ENCODE data around the gene TGDS.
A peak's percentile ranks its signal among the peaks of the same experiment; 100 is the strongest.
"Not testable (repeated sequence)": the region's sequence is repeated elsewhere in the genome, so short reads cannot be mapped to it uniquely, and the experiment has no call there.

TGDS gene

DNA sequence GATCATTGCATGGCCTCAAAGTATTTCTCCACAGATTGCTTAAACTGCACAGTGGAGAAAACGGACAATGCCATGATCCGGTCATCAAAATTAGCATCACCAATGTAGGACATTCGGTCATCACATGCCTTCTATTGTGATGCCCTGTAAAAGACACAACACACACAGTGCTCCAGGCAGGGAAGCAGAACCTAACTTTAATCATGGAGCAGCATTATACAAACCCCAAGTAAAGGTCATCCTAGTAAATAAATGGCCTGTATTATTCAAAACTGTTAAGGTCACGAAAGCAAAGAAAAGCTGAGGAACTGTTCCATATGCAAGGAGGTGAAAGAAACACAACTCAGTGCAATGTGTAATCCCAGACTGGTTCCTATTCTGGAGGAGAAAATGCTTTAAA is 42.2 kb downstream of the TGDS start:
- no peak for DNase-seq (ENCODE audit: low read depth in 2 of 2)

DNA sequence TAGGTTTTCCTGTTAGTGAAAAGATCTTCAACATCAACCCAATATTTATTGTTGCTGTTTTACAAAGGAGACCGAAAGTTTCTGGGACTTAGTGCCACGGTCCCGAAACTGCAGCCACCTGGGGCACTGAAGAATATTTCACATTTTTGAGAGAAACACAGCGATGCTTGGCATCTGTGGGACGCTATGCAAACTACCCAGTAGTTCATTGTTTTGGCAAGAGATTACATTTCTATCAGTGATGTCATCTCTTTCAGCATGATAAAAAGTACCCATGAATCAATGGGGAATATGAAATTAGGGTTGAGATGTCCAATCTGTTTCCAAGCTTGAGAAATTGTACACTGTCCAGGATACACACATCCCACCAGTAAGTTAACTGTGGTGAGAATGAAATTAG is 43.9 kb downstream of the TGDS start:
- no peak for DNase-seq (ENCODE audit: low read depth in 2 of 2)

DNA sequence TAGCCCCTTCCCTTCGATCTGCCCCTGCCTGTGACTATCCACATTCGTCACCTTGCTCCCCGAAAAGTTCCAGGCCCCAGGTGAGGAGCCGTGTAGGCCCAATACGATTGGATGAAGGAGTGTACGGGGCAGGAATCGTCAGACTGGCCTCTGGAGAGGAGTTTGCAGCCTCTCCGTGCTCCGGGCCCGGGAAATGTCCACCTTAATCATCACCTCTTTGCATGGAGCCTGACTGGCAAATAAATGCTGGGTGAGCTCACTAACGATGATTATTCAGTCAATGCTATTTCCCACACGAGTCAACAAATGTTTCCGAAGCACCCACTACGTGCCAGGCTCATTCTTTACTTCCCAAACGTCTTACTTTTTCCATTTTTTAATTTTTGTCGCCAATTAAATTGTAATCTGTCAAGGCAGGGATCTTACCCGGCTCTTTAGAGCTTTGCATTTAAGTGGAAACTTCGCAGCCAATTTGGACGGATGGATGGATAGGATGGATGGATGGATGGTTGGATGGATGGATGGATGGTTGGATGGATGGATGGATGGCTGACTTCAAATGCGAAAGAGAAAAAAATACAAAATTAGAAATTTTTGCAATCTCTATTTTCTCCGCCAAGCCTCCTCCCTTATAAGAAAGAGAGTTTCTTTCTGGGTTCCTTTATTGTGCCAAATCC is 45.8 kb downstream of the TGDS start:
- DNase-seq (ENCODE audit: low read depth in 2 of 2) = no peak

DNA sequence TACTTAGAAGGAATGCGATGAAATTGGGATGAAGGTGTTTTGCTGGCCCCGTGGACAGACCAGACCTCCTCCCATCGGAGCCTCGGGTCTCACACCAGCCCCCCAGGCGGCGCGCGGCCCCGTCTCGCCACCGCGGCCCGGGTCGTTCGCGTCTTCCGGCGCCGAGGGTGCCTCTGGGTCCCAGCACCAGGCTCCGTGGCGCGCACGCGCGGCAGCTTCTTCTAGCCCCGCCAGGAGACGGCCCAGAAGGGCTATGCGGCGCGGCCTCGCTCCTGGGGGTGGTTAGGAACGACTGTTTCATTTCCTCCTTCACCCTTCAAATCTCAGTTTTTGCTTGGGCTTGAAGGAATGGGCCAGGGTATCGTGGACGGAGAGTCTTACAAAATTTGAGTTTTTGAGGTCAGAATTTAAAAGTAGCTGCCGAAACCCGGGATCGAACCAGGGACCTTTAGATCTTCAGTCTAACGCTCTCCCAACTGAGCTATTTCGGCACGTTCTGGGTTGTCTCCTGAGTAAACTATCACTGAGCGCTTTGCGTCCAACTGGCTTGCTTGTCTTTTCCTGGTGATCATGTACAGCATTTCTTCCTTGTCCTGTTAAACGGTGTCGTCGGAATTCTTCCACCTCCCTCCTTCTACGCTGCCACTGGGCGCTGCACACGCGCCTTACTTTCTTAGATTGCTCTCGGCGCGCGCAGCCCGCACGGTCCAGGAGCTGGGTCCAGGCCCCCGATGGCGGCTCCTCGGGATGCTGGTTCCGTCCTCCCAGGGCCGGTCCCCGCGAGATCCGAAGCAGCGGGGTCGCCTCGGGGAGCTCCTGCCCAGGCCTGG is 46.5 kb downstream of the TGDS start:
- peak; percentile 78 to 89 for DNase-seq (ENCODE audit: low read depth in 2 of 2)

DNA sequence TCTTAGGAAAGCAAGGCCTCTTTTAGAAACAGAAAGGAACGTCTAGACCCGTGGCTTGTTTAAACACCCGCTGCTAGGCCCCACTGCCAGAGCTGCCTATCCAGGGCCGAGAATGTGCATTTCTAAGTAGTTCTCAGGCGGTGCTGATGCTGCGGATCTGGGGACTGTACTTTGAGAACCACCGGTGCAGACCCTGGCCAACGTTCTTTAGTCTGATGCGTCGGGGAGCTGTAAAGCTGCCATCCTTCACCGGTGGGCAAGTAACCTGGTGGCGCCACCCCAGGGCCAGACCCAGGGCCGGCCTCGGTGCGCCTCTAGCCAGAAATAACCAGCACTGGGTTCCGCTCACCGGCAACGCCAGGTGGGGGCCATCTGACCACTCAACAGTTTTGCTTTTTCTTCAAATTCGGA is 47.1 kb downstream of the TGDS start:
- peak; percentile 18 to 20 for DNase-seq (ENCODE audit: low read depth in 2 of 2)

DNA sequence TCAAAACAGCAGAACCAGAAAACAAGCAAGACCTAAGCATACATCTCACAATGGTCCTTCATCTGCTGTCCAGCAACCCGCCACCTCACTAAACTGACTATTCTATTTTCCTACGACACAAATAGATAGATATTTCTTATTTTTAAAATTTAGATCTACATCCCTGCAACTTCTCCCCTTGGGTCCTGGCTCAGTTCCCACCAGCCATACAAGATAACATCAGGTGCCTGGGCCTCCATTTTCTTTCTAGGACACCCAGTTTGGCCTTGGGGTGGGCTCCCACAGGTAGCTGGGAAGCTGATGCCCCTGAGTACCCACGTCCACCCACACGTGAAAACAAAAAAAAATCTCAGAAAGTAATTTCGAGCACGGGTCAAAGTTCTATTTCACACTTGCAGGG is 47.6 kb downstream of the TGDS start:
- no peak for DNase-seq (ENCODE audit: low read depth in 2 of 2)

DNA sequence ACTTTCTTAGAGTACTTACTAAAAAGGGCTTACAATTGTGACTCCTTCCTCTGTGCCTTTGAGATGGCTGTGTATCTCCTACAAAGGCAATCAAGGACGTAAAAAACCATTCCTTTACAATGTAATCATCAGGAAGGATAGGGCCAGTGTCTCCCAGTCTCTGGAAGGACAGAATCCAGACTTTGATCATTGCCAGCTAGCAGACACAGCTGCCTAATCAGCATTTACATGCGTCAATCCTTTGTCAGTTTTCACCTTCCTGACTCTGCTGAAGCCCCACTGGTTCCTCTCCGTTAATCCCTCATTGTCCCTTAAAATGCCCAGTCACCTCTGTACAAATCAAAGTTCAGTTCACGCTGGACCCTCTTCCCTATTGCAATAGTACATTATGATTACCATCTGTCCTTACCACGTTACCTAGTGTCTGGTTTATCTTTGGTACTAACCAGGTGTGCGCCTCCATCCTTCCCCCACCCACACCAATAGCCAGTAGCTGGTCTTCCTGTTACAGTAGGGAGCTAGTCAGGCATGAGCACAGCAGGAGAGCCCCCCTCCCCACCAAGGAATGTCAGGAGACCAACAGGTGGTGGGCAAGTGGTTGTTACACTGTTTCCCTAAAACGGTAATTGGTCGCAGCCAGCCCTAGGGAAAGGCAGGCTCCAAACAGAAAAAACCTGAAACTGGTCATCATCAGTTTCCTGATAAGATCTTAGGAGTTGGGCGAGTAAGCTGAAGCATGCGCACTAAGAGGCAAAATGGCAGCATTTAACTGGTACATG is 49.7 kb downstream of the TGDS start:
- no peak for DNase-seq (ENCODE audit: low read depth in 2 of 2)

DNA sequence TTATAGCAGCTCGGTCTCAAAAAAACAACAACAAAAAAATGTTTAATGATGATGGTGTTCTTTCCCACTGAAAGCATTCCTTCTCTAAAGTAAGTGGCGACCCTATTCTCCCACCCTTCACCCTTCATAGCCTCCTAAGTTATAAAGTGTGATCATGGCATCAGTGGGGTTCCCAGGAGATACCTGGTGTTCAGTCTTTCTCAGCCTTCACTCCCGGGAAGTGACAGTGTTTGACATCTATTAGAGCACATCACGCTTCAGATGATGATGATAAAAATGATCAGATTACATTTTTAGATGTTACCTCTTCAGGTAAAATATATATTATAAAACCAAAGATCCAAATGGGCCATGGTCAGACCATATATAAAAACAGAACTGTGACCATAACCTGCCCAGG is 51.0 kb downstream of the TGDS start:
- no peak for DNase-seq (ENCODE audit: low read depth in 2 of 2)

DNA sequence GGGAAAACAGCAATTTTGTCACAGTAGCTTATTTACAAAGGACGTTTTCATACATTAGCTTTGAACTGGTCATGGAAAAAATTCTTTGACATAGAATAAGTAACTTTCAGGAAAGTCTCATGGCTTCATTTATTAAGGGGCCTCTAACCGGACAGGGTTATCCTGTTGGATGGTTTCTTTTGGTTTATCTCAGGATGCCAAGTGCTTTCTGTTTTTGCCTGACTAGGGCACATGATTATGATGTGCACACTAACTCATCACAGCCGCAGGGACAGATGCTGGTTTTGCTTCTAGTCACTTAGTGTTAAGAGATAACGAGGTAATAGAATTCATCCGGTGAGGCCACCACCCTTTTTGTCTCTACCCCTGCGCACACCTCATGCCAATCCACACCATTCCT is 53.0 kb downstream of the TGDS start:
- DNase-seq (ENCODE audit: low read depth in 2 of 2) = no peak

DNA sequence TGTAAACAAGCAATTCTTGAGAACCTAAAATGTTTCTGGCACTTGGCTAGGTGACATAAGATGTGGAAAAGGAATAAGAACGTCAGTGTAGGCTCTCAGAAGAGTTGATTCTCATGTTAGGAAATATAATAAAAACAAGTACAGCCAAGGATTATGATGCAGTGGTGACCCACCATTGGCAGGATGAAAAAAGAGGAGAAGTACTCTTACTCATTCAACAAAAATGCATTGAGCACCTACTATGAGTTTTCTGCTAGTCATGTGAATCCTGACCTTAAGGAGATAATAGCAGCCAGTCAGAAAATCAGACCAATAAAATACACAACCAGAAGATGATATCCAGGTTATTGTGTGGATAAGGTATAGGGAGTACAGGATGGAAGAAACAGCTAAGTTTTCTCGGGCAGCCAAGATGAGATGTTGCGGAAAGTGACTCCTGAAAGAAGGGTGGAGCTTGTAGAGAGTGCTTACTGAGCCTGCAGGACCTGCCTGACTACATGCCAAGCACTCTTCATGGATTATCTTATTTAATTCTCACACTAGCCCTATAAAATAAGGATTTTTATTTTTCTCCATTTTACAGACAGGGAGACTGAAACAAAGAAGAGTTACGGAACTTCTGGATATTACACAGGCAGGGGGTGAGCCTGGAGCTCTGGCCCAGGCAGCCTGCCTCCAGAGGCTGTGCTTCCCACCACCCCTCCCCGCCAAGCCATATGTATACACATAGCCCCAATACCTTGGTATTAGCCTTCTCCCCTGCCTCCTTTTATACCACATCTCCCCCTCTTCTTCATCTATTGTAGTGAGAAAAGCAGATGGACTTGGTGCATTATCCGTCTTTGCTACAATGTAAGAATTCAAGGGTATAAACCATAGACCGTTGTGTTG is 58.0 kb downstream of the TGDS start:
- DNase-seq (ENCODE audit: low read depth in 2 of 2) = no peak

DNA sequence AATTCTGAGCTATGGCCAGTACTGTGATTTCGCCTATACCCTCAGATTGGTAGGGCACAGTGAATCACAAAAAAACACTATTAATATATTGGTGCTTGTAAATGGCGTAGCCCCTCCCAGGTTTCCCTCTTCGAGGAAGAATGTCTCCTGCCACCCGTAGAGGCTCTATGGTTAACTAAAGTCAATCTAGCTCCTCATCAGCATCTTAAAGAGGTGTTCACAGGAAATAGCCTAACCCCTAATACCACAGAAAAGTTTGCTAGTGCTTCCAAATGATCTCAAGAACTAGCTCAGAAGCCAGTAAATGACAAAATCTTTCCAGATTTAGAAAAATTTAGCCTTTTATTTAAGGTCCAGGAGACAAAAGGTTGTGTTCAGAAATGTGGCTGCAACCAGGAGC is 60.2 kb downstream of the TGDS start:
- DNase-seq (ENCODE audit: low read depth in 2 of 2) = no peak

DNA sequence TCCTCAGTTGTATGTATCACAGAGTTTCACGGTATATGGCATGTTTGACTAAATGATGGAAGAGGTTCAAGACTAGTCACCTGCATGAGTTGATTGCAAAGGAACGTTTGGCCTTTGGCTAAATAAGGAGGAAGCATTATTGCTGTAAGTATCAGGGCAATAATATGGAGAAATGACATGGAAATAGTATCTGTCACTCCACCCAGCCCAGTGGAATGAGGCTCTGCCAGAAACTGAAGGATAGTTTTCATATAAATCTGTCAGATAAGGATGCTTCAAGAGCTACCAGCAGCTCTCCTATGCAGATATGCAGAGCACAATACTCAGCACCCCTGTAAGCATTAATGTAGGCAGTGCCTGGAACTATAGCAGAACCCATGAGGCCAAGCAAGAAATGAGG is 60.7 kb downstream of the TGDS start:
- no peak for DNase-seq (ENCODE audit: low read depth in 2 of 2)

DNA sequence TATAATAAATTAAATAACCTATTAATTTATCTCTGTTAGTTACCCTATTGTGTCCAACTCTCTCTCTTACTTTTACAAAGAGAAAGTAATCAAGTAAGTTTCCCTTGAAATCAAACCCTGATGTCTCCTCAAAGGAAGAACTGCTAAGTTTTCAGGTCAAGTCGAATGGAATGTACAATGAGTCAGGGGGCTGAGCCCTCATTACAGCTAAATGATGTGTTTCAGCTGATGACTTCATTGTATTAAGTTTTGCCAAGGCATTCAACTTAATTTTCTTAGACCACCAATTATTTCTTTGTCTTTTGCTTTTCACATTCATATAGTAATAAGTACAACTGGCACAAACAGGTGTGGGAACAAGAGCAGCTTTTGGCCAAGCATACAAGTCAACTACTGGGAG is 61.8 kb downstream of the TGDS start:
- DNase-seq (ENCODE audit: low read depth in 2 of 2) = no peak

DNA sequence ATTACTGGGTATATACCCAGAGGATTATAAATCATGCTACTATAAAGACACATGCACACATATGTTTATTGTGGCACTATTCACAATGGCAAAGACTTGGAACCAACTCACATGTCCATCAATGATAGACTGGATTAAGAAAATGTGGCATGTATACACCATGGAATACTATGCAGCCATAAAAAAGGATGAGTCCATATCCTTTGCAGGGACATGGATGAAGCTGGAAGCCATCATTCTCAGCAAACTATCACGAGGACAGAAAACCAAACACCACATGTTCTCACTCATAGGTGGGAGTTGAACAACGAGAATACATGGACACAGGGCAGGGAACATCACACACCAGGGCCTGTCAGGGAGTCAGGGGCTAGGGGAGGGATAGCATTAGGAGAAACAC is 63.7 kb downstream of the TGDS start:
- DNase-seq (ENCODE audit: low read depth in 2 of 2) = not testable (repeated sequence)

DNA sequence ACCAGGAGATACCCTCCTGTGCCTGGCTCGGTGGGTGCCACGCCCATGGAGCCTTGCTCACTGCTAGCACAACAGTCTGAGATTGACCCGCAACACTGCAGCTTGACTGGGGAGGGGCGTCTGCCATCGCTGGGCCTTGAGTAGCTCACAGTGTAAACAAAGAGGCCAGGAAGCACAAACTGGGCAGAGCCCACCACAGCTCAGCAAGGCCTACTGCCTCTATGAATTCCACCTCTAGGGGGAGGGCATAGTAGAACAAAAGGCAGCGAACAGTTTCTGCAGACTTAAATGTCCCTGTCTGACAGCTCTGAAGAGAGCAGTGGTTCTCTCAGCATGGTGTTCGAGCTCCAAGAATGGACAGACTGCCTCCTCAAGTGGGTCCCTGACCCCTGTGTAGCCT is 69.0 kb downstream of the TGDS start:
- not testable (repeated sequence) for DNase-seq (ENCODE audit: low read depth in 2 of 2)

DNA sequence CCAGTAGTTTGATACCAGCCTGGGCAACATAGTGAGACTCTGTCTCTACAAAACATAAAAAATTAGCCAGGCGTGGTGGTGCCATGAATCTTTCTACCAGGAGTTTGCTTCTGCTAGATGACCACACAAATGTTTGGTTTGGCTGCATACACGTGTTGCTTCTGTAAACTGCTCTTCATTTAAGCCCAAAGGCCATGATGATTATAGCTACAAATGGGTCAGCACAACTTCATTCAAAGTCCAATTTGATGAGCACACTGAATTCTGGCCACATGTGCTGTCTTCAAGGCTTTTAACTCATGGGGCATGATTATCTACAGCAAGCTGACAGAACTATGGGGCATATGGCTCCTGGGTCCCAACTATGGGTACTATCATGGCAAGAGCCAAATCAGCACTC is 70.2 kb downstream of the TGDS start:
- no peak for DNase-seq (ENCODE audit: low read depth in 2 of 2)

DNA sequence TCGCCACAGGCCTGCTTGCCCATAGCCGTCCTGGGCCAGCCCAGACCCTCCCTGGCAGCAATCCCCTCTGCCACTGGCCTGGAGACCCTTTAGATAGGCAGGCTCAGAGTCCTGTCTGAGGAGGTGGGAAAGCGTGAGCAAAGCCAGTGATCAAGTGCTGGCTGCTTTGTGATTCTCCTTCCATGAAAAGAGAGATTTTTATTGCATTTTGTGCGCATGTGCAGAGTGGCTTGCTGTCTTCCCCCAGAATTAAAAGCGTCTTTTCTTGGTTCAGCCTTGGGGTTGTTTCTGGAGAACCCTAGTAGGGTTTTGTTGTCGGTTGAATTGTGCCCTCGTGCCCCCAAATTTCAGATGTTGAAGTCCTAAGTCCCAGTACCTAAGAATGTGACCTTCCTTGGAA is 71.5 kb downstream of the TGDS start:
- DNase-seq (ENCODE audit: low read depth in 2 of 2) = no peak
